Hepatocyte (in vitro differentiated cells): Measurements from ENCODE around the gene MTG2.

Experiments used
- CTCF ChIP-seq: fragments of 200-600 bp; sonication (generic); IDR thresholded peaks from 2 replicates; pipeline ENCODE4 v1.5.1; 2016; ENCODE audit warnings: antibody characterized with exemption, mild to moderate bottlenecking; ENCODE audit not compliant: poor library complexity
- EZH2 ChIP-seq: fragments of 200-600 bp; sonication (generic); IDR thresholded peaks from 2 replicates; pipeline ENCODE4 v1.6.1; 2016; ENCODE audit warnings: antibody characterized with exemption, mild to moderate bottlenecking, borderline replicate concordance
- EZH2phosphoT487 ChIP-seq: fragments of 200-600 bp; sonication (generic); IDR thresholded peaks from one replicate; pipeline ENCODE4 v1.6.1; 2018; ENCODE audit warnings: antibody characterized with exemption, mild to moderate bottlenecking, low read depth, moderate library complexity; ENCODE audit not compliant: unreplicated experiment, severe bottlenecking

DNA sequence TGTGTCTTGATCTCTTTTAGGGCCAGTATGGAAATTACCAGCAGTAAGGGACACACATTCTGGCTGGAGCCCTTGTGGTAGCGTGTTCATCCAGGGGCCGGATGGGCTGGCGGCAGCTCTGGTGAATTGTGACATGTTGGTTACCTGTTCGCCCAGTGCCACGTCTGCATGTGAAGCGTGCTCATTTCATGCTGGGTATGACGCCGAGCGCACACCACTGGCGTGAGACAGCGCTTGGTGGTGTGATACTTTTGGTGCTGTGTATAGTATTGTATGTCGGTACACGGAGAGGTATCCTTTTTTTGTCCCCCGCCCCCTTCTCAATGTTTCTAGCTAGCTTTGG, 3.7 kb upstream of the MTG2 start:
- no peak for TF ChIP-seq EZH2
- no peak for TF ChIP-seq CTCF
- TF ChIP-seq EZH2phosphoT487: no peak
